Gastrocnemius medialis (tissue), 4 donors: ENCODE results near the gene BIRC7. TPM values are rescaled to one million over a fixed set of nuclear protein-coding genes. Genes with fewer than 3 reads are reported as not detected.

ENCODE experiments used
- ATAC-seq, 2 donors: fragments of 150-250 bp; one replicate each; pipeline ENCODE4 v1.9.1; 2016
- DNase-seq, 2 donors: peaks; one replicate each; pipeline ENCODE4 v3.0.0-alpha.2; 2019
- H3K27ac ChIP-seq, 4 donors: fragments of 200-600 bp; sonication (generic); 1 replicate in 1 of 4; 2 replicates in 3 of 4; pipeline ENCODE4 v1.5.1; 2016 to 2018; ENCODE audit warnings: mild to moderate bottlenecking in 2 of 4, moderate library complexity in 1 of 4
- H3K27me3 ChIP-seq, 3 donors: fragments of 200-600 bp; sonication (generic) in 2 of 3; 1 replicate in 1 of 3; 2 replicates in 2 of 3; pipeline versions ENCODE4 v1.5.1 to v1.6.0; 2016 to 2019; ENCODE audit warnings: mild to moderate bottlenecking in 1 of 3, moderate library complexity in 1 of 3
- H3K36me3 ChIP-seq, 2 donors: fragments of 200-600 bp; sonication (generic) in 1 of 2; one replicate each; pipeline ENCODE4 v1.5.1; 2017 to 2018
- H3K4me1 ChIP-seq, 2 donors: fragments of 200-600 bp; sonication (generic) in 1 of 2; one replicate each; pipeline ENCODE4 v1.5.1; 2016 to 2017; ENCODE audit warnings: mild to moderate bottlenecking in 2 of 2
- H3K4me3 ChIP-seq, 4 donors: fragments of 200-600 bp; sonication (generic) in 3 of 4; 1 replicate in 1 of 4; 2 replicates in 3 of 4; pipeline ENCODE4 v1.5.1; 2016 to 2019; ENCODE audit warnings: mild to moderate bottlenecking in 2 of 4
- H3K9me3 ChIP-seq, 3 donors: fragments of 200-600 bp; sonication (generic) in 2 of 3; 1 replicate in 1 of 3; 2 replicates in 2 of 3; pipeline ENCODE4 v1.5.1; 2016 to 2019
- POLR2A ChIP-seq, 2 donors: fragments of 450-650 bp; IDR thresholded peaks; one replicate each; pipeline ENCODE4 v1.6.1; 2017; ENCODE audit warnings: antibody characterized with exemption in 2 of 2, mild to moderate bottlenecking in 2 of 2, moderate library complexity in 2 of 2
- in situ Hi-C, 4 donors: fragments of 200-750 bp; cut with MboI; loops; one replicate each; pipeline versions ENCODE4 v1.15.0 to v1.8.0; 2017; ENCODE audit warnings: low sequenced_read_pairs in 4 of 4
- intact Hi-C: fragments of 100-400 bp; cut with DNase I; formaldehyde crosslinking; loops from one replicate; pipeline ENCODE4 v1.15.1; 2023; ENCODE audit warnings: low total_unique reads
- total RNA-seq, 4 donors: library from RNA; depleted of rRNA; stranded (reverse); fragments of >200 nt; gene quantifications; one replicate each; pipeline versions ENCODE4 v1.1.0 to v1.2.3, GENCODE V29; 2016
- TF ChIP-seq, protein P1 (sequence below), 5 experiments: fragments of 450-650 bp in 3 of 5; fragments of 200-600 bp in 2 of 5; sonication (generic) in 2 of 5; IDR thresholded peaks in 4 of 5; conservative IDR thresholded peaks in 1 of 5; 1 replicate in 4 of 5; 2 replicates in 1 of 5; pipeline ENCODE4 v1.5.1; 2016 to 2019; ENCODE audit warnings: antibody characterized with exemption in 5 of 5, mild to moderate bottlenecking in 3 of 5, moderate library complexity in 3 of 5

The BIRC7 gene
- total RNA-seq, 4 donors from 2014 or later: not detected

GRCh38 chr20:63273059-63273579 is 37.4 kb downstream of the BIRC7 start:
- H3K36me3 ChIP-seq: peaks cover 0 to 25% of the 10 kb centered on the region in 2 donors
- H3K27ac ChIP-seq: peak overlapping the region; percentile 50 to 67 (median 63)
- TF ChIP-seq, protein P1, sequence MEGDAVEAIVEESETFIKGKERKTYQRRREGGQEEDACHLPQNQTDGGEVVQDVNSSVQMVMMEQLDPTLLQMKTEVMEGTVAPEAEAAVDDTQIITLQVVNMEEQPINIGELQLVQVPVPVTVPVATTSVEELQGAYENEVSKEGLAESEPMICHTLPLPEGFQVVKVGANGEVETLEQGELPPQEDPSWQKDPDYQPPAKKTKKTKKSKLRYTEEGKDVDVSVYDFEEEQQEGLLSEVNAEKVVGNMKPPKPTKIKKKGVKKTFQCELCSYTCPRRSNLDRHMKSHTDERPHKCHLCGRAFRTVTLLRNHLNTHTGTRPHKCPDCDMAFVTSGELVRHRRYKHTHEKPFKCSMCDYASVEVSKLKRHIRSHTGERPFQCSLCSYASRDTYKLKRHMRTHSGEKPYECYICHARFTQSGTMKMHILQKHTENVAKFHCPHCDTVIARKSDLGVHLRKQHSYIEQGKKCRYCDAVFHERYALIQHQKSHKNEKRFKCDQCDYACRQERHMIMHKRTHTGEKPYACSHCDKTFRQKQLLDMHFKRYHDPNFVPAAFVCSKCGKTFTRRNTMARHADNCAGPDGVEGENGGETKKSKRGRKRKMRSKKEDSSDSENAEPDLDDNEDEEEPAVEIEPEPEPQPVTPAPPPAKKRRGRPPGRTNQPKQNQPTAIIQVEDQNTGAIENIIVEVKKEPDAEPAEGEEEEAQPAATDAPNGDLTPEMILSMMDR (IDR thresholded peaks at IDR 0.05 in 4 of 5, conservative IDR thresholded peaks at IDR 0.05 in 1 of 5): no peak
- TF ChIP-seq POLR2A (IDR thresholded peaks at IDR 0.05): no peak
- ATAC-seq: no peak
- in situ Hi-C loops: no loop called here
- peak overlapping the region; percentile 84 to 99 (median 93) for H3K4me3 ChIP-seq
- peaks cover 6 to 16% (median 14%) of the 10 kb centered on the region in 3 donors for H3K27me3 ChIP-seq
- H3K9me3 ChIP-seq: no peaks in the 10 kb centered on the region
- DNase-seq: no peak
- peaks cover 19 to 24% of the 10 kb centered on the region in 2 donors for H3K4me1 ChIP-seq
- intact Hi-C loops: loop anchor here (2.0 kb wide), 1 partner anchor 56 kb away; the partner anchor contains the start of gene YTHDF1

GRCh38 chr20:63273635-63274380 is 38.1 kb downstream of the BIRC7 start:
- Histone ChIP-seq H3K9me3 (no peaks in the 10 kb centered on the region), H3K4me3 (peak overlapping the region; percentile 84 to 99 (median 93)), H3K27me3 (peaks cover 0 to 9% (median 7%) of the 10 kb centered on the region in 3 donors), H3K27ac (no peak overlapping the region), H3K4me1 (peaks cover 19 to 24% of the 10 kb centered on the region in 2 donors), H3K36me3 (peaks cover 0 to 32% of the 10 kb centered on the region in 2 donors)
- in situ Hi-C loops (no loop called here), intact Hi-C loops (loop anchor here (2.0 kb wide), 1 partner anchor 57 kb away; the partner anchor contains the start of gene YTHDF1)
- ATAC-seq (no peak), DNase-seq (no peak)
- TF ChIP-seq POLR2A (IDR thresholded peaks at IDR 0.05): no peak
- TF ChIP-seq, protein P1 (IDR thresholded peaks at IDR 0.05 in 4 of 5, conservative IDR thresholded peaks at IDR 0.05 in 1 of 5): no peak

GRCh38 chr20:63274381-63275228 is 38.9 kb downstream of the BIRC7 start:
- ATAC-seq: no peak
- TF ChIP-seq, protein P1 (IDR thresholded peaks at IDR 0.05 in 4 of 5, conservative IDR thresholded peaks at IDR 0.05 in 1 of 5): no peak
- TF ChIP-seq POLR2A (IDR thresholded peaks at IDR 0.05): no peak
- Histone ChIP-seq H3K27me3 (peaks cover 0 to under 1% (median 0%) of the 10 kb centered on the region in 3 donors), H3K4me1 (peaks cover 19 to 24% of the 10 kb centered on the region in 2 donors), H3K27ac (no peak overlapping the region), H3K9me3 (no peaks in the 10 kb centered on the region), H3K36me3 (peaks cover 0 to 40% of the 10 kb centered on the region in 2 donors), H3K4me3 (peak overlapping the region in 1 of 4 donors; percentile 84)
- no peak for DNase-seq
- intact Hi-C loops (no loop called here), in situ Hi-C loops (no loop called here)

- in situ Hi-C loops (no loop called here), intact Hi-C loops (no loop called here)
- Histone ChIP-seq H3K4me3 (no peak overlapping the region), H3K27me3 (no peaks in the 10 kb centered on the region), H3K27ac (no peak overlapping the region), H3K36me3 (peaks cover 0 to 52% of the 10 kb centered on the region in 2 donors), H3K4me1 (peaks cover 19 to 24% of the 10 kb centered on the region in 2 donors), H3K9me3 (no peaks in the 10 kb centered on the region)
- no peak for ATAC-seq
- TF ChIP-seq, protein P1 (IDR thresholded peaks at IDR 0.05 in 4 of 5, conservative IDR thresholded peaks at IDR 0.05 in 1 of 5): no peak
- TF ChIP-seq POLR2A (IDR thresholded peaks at IDR 0.05): no peak
- DNase-seq: no peak
Measured at GRCh38 chr20:63275825-63276224, 40.1 kb downstream of the BIRC7 start.
